Cardiac muscle cell (in vitro differentiated cells and primary cell): ENCODE results near the gene MLXIPL. TPM values are rescaled to one million over a fixed set of nuclear protein-coding genes. Genes with fewer than 3 reads are reported as not detected.

Experiments
- DNase-seq, 2 donors: peaks; one replicate each; pipeline versions ENCODE4 v3.0.0 to v3.0.0-alpha.2; 2010 to 2017; ENCODE audit warnings: low read depth in 1 of 2, low spot score in 1 of 2
- H3K27ac ChIP-seq: fragments of 200-600 bp; sonication (generic); 2 replicates; pipeline ENCODE4 v1.5.1; 2016
- H3K27me3 ChIP-seq: fragments of 200-600 bp; sonication (generic); 2 replicates; pipeline ENCODE4 v1.6.0; 2016; ENCODE audit warnings: control low read depth
- H3K36me3 ChIP-seq: fragments of 200-600 bp; sonication (generic); 2 replicates; pipeline ENCODE4 v1.5.1; 2016; ENCODE audit warnings: control low read depth
- H3K4me1 ChIP-seq: fragments of 200-600 bp; sonication (generic); 2 replicates; pipeline ENCODE4 v1.8.1; 2017; ENCODE audit warnings: low read depth, mild to moderate bottlenecking, mixed run types
- H3K4me3 ChIP-seq: fragments of 200-600 bp; sonication (generic); 2 replicates; pipeline ENCODE4 v1.5.1; 2016; ENCODE audit warnings: mild to moderate bottlenecking
- H3K9me3 ChIP-seq: fragments of 200-600 bp; sonication (generic); 2 replicates; pipeline ENCODE4 v1.5.1; 2017; ENCODE audit warnings: low read depth, mild to moderate bottlenecking, control low read depth
- polyA plus RNA-seq: library from polyadenylated mRNA; unstranded; fragments of >200 nt; fragmentation: Nextera tagmentation; extraction: Ambion mirVana; gene quantifications from 2 replicates; pipeline ENCODE4 v1.2.1, GENCODE V29; 2016
- total RNA-seq: library from RNA; depleted of rRNA; stranded (reverse); fragments of >200 nt; gene quantifications from 2 replicates; pipeline ENCODE4 v1.2.3, GENCODE V29; 2016
- TF ChIP-seq, protein P1 (sequence below): IDR thresholded peaks from 2 replicates; pipeline ENCODE4 v1.5.1; 2012; ENCODE audit warnings: low read depth, mild to moderate bottlenecking, low read length

Gene MLXIPL
- total and polyA plus RNA-seq, 2 experiments from 2014 or later: 1.2 to 1.8 TPM

DNA sequence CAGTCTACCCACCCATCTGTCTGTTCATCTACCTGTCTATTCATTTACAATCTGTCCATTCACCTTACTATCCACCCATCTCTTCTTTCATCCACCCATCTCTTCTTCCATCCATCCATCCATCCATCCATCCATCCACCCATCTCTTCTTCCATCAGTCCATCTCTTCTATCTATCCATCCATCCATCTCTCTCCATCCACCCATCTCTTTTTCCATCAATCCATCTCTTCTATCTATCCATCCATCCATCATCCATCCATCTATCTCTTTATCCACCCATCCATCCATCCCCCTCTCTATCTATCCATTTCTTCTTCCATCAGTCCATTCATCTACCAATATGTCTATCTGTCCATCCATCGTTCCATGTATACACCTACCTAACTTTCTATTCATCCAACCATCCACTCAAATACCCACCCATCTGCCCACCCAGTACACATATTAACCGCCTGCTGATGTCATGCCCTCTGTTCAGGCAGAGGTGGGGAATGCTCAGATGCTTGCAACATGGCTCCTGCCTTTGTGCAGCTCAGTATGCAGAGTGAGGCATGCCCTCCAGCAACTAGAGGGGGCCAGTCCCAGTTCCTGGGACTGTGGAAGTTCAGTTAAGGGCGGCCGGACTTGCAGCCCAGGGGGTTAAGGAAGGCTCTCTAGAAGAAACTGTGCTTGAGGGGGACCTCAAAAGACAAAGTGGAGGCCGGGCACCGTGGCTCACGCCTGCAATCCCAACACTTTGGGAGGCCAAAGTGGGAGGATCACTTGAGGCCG is 11.3 kb upstream of the MLXIPL start:
- H3K36me3 ChIP-seq: no peaks in the 10 kb centered on the region
- H3K4me3 ChIP-seq: no peak overlapping the region
- H3K4me1 ChIP-seq: no peaks in the 10 kb centered on the region
- TF ChIP-seq, protein P1, sequence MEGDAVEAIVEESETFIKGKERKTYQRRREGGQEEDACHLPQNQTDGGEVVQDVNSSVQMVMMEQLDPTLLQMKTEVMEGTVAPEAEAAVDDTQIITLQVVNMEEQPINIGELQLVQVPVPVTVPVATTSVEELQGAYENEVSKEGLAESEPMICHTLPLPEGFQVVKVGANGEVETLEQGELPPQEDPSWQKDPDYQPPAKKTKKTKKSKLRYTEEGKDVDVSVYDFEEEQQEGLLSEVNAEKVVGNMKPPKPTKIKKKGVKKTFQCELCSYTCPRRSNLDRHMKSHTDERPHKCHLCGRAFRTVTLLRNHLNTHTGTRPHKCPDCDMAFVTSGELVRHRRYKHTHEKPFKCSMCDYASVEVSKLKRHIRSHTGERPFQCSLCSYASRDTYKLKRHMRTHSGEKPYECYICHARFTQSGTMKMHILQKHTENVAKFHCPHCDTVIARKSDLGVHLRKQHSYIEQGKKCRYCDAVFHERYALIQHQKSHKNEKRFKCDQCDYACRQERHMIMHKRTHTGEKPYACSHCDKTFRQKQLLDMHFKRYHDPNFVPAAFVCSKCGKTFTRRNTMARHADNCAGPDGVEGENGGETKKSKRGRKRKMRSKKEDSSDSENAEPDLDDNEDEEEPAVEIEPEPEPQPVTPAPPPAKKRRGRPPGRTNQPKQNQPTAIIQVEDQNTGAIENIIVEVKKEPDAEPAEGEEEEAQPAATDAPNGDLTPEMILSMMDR: no peak
- no peak for DNase-seq
- H3K27me3 ChIP-seq: no peaks in the 10 kb centered on the region
- H3K9me3 ChIP-seq: no peaks in the 10 kb centered on the region
- H3K27ac ChIP-seq: no peak overlapping the region

DNA sequence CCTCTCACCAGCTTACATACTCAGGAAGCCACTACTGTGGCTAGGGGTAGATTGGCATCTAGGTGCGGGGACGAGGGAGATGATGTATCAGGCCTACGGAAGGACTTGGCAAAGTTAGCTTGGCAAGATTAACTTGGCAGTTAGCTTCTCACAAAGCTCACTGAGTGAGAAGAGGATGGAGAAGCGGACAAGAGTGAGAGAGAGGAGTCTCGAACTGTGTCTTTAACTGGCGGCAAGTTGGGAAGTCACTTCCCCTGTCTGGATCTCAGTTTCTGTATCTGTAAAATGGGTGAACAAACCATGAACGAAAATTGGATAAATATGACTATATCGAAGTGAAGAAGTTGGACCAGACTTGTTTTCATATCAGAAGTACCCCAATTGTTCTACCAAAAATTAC is 9.5 kb upstream of the MLXIPL start:
- no peak for DNase-seq
- TF ChIP-seq, protein P1: no peak
- Histone ChIP-seq H3K27ac (no peak overlapping the region), H3K27me3 (no peaks in the 10 kb centered on the region), H3K4me1 (no peaks in the 10 kb centered on the region), H3K9me3 (no peaks in the 10 kb centered on the region), H3K36me3 (no peaks in the 10 kb centered on the region), H3K4me3 (no peak overlapping the region)

DNA sequence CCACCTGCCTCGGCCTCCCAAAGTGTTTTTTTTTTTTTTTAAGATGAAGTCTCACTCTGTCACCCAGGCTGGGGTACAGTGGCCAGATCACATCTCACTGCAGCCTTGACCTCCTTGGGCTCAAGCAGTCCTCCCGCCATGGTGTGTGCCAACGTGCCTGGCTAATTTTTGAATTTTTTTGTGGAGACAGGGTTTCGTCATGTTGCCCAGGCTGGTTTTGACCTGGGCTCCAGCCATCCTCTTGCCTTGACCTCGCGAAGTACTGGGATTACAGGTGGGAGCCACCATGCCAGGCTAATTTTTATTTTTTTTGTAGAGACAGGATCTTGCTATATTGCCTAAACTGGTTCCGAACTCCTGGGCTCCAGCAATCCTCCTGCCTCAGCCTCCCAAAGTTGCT is 9.0 kb upstream of the MLXIPL start:
- no peaks in the 10 kb centered on the region for H3K9me3 ChIP-seq
- peaks cover 5% of the 10 kb centered on the region for H3K27me3 ChIP-seq
- no peaks in the 10 kb centered on the region for H3K4me1 ChIP-seq
- no peaks in the 10 kb centered on the region for H3K36me3 ChIP-seq
- no peak overlapping the region for H3K4me3 ChIP-seq
- TF ChIP-seq, protein P1: no peak
- no peak for DNase-seq
- no peak overlapping the region for H3K27ac ChIP-seq

DNA sequence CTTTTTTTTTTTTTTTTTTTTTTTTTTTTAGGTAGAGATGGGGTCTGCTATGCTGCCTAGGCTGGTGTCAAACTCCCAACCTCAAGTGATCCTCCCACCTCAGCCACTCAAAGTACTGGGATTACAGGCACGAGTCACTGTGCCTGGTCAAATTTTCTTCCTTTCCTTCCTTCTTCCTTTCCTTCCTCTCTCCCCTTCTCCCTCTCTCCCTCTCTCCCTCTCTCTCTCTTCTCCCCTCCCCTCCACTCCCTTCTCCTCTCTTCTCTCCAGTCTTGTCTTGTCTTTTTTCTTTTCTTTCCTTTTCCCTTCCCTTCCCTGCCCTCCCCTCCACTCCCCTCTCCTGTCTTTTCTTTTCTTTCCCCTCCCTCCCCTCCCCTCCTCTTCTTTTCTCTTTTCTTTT is 7.2 kb upstream of the MLXIPL start:
- H3K4me3 ChIP-seq: no peak overlapping the region
- H3K27ac ChIP-seq: no peak overlapping the region
- no peak for DNase-seq
- H3K9me3 ChIP-seq: no peaks in the 10 kb centered on the region
- H3K36me3 ChIP-seq: no peaks in the 10 kb centered on the region
- no peaks in the 10 kb centered on the region for H3K4me1 ChIP-seq
- H3K27me3 ChIP-seq: peaks cover 16% of the 10 kb centered on the region
- TF ChIP-seq, protein P1: no peak

DNA sequence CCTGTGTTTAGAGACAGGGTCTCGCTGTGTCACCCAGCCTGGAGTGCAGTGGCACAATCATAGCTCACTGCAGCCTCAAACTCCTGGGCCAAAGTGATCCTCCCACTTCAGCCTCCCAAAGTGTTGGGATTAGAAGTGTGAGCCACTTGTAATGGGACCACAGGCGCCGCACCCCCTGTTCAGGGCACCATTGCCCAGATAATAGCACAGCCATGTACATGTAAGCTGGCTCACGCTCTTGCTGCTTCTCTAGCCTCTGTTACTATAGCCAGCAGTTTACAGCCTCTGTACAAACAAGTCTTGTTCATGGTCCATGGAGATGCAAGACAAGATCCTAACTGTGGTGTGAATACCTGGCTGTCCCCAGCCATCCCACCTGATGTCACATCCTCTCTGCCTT is 4.2 kb upstream of the MLXIPL start:
- Histone ChIP-seq H3K9me3 (no peaks in the 10 kb centered on the region), H3K4me3 (no peak overlapping the region), H3K27me3 (peaks cover 40% of the 10 kb centered on the region), H3K36me3 (no peaks in the 10 kb centered on the region), H3K27ac (no peak overlapping the region), H3K4me1 (no peaks in the 10 kb centered on the region)
- DNase-seq: no peak
- TF ChIP-seq, protein P1: no peak
